ENCODE results near the gene TBL1X. TPM values are rescaled to one million over a fixed set of nuclear protein-coding genes. Genes with fewer than 3 reads are reported as not detected.

The TBL1X gene
- total RNA-seq, 1 experiment from 2014 or later = 31.9 TPM

- no peaks in the 10 kb centered on the region for H3F3A ChIP-seq (ENCODE audit: low read length, unreplicated experiment)
- H3K4me3 ChIP-seq (ENCODE audit: low read length) = no peak overlapping the region
- H3K27me3 ChIP-seq (ENCODE audit: low read length) = no peaks in the 10 kb centered on the region
- H3K4me1 ChIP-seq (ENCODE audit: insufficient read depth, low read length) = no peaks in the 10 kb centered on the region
- no peaks in the 10 kb centered on the region for H3K9me2 ChIP-seq (replicated peaks; ENCODE audit: low read length)
- H4K20me1 ChIP-seq (ENCODE audit: low read length) = no peaks in the 10 kb centered on the region
- no peak overlapping the region for H3K27ac ChIP-seq (ENCODE audit: low read length)
- H3K9ac ChIP-seq (ENCODE audit: low read length) = no peak overlapping the region
- no peak for TF ChIP-seq EZH2phosphoT487 (IDR thresholded peaks at IDR 0.05; ENCODE audit: borderline replicate concordance, low read length)
- no peak for TF ChIP-seq EZH2 (IDR thresholded peaks at IDR 0.05; ENCODE audit: low read length, unreplicated experiment)
- TF ChIP-seq CTCF (conservative IDR thresholded peaks at IDR 0.05; ENCODE audit: low read depth, low read length) = no peak
- ChIA-PET POLR2A (ENCODE audit: unreplicated experiment) (no interaction called here), CTCF (no interaction called here)
- intact Hi-C loops (cut with micrococcal nuclease) = no loop called here
- peak; percentile 6 for DNase-seq
- H3K79me2 ChIP-seq (ENCODE audit: low read length) = peaks cover 13% of the 10 kb centered on the region
- no TSS peak for BruUV-seq (replicated peaks)
- no peak for ATAC-seq
- peaks cover 6% of the 10 kb centered on the region for H3K36me3 ChIP-seq (ENCODE audit: low read depth, low read length)
- no peak overlapping the region for H3K4me2 ChIP-seq (ENCODE audit: low read length)
- no peaks in the 10 kb centered on the region for H3K9me3 ChIP-seq (ENCODE audit: low read length)
- no peak overlapping the region for H2AFZ ChIP-seq (ENCODE audit: low read length)
Observed at GRCh38 chrX:9510366-9510765, 45.5 kb downstream of the TBL1X start.

GRCh38 chrX:9510980-9511379 lies 46.1 kb downstream of the TBL1X start:
- H2AFZ ChIP-seq (ENCODE audit: low read length) = no peak overlapping the region
- BruUV-seq (replicated peaks) = no TSS peak
- peaks cover 6% of the 10 kb centered on the region for H3K36me3 ChIP-seq (ENCODE audit: low read depth, low read length)
- ChIA-PET CTCF (no interaction called here), POLR2A (ENCODE audit: unreplicated experiment) (no interaction called here)
- ATAC-seq = no peak
- H3K4me3 ChIP-seq (ENCODE audit: low read length) = no peak overlapping the region
- H3K79me2 ChIP-seq (ENCODE audit: low read length) = peaks cover 19% of the 10 kb centered on the region
- H3F3A ChIP-seq (ENCODE audit: low read length, unreplicated experiment) = no peaks in the 10 kb centered on the region
- no peaks in the 10 kb centered on the region for H3K27me3 ChIP-seq (ENCODE audit: low read length)
- no peaks in the 10 kb centered on the region for H3K9me3 ChIP-seq (ENCODE audit: low read length)
- H3K27ac ChIP-seq (ENCODE audit: low read length) = no peak overlapping the region
- no peak for TF ChIP-seq EZH2 (IDR thresholded peaks at IDR 0.05; ENCODE audit: low read length, unreplicated experiment)
- TF ChIP-seq EZH2phosphoT487 (IDR thresholded peaks at IDR 0.05; ENCODE audit: borderline replicate concordance, low read length) = no peak
- no peak for TF ChIP-seq CTCF (conservative IDR thresholded peaks at IDR 0.05; ENCODE audit: low read depth, low read length)
- no peaks in the 10 kb centered on the region for H4K20me1 ChIP-seq (ENCODE audit: low read length)
- no peaks in the 10 kb centered on the region for H3K9me2 ChIP-seq (replicated peaks; ENCODE audit: low read length)
- H3K4me2 ChIP-seq (ENCODE audit: low read length) = no peak overlapping the region
- H3K9ac ChIP-seq (ENCODE audit: low read length) = no peak overlapping the region
- intact Hi-C loops (cut with micrococcal nuclease) = no loop called here
- no peaks in the 10 kb centered on the region for H3K4me1 ChIP-seq (ENCODE audit: insufficient read depth, low read length)
- DNase-seq = no peak

GRCh38 chrX:9515489-9515888 lies 50.6 kb downstream of the TBL1X start:
- Histone ChIP-seq H3K79me2 (ENCODE audit: low read length) (peaks cover 57% of the 10 kb centered on the region), H4K20me1 (ENCODE audit: low read length) (no peaks in the 10 kb centered on the region), H2AFZ (ENCODE audit: low read length) (no peak overlapping the region), H3K4me3 (ENCODE audit: low read length) (no peak overlapping the region), H3K4me1 (ENCODE audit: insufficient read depth, low read length) (no peaks in the 10 kb centered on the region), H3K9me3 (ENCODE audit: low read length) (no peaks in the 10 kb centered on the region), H3K4me2 (ENCODE audit: low read length) (no peak overlapping the region), H3F3A (ENCODE audit: low read length, unreplicated experiment) (no peaks in the 10 kb centered on the region), H3K27me3 (ENCODE audit: low read length) (no peaks in the 10 kb centered on the region), H3K36me3 (ENCODE audit: low read depth, low read length) (peaks cover 6% of the 10 kb centered on the region), H3K27ac (ENCODE audit: low read length) (no peak overlapping the region), H3K9me2 (replicated peaks; ENCODE audit: low read length) (no peaks in the 10 kb centered on the region), H3K9ac (ENCODE audit: low read length) (no peak overlapping the region)
- intact Hi-C loops (cut with micrococcal nuclease) = no loop called here
- ATAC-seq = no peak
- ChIA-PET POLR2A (ENCODE audit: unreplicated experiment) (no interaction called here), CTCF (no interaction called here)
- no TSS peak for BruUV-seq (replicated peaks)
- no peak for DNase-seq
- TF ChIP-seq CTCF (conservative IDR thresholded peaks at IDR 0.05; ENCODE audit: low read depth, low read length) (no peak), EZH2phosphoT487 (IDR thresholded peaks at IDR 0.05; ENCODE audit: borderline replicate concordance, low read length) (no peak), EZH2 (IDR thresholded peaks at IDR 0.05; ENCODE audit: low read length, unreplicated experiment) (no peak)
